Anterior cingulate cortex (tissue), 58 donors: ENCODE results near the gene CLIP4.

ENCODE experiments used
- DNase-seq, 58 donors: peaks; one replicate each; lab custom pipeline; 2025; lab: John Stamatoyannopoulos, UW

Gene CLIP4

GRCh38 chr2:29235411-29235810 is 120.2 kb downstream of the CLIP4 start:
- DNase-seq, result no peak

GRCh38 chr2:29236074-29236473 is 120.9 kb downstream of the CLIP4 start:
- no peak for DNase-seq

- peak in 2 of 58 donors; percentile 2 to 8 for DNase-seq
Measured at GRCh38 chr2:29238497-29238896, 123.3 kb downstream of the CLIP4 start.
